Aortic smooth muscle cell (primary cell): ENCODE data around the gene BTRC. TPM values are rescaled to one million over a fixed set of nuclear protein-coding genes. Genes with fewer than 3 reads are reported as not detected.

Source experiments
- total RNA-seq: library from RNA; depleted of rRNA; stranded (reverse); fragments of >200 nt; gene quantifications from 2 replicates; pipeline ENCODE4 v1.2.3, GENCODE V29; 2014

BTRC gene
- 8.9 and 11.8 TPM in 2 replicates for total RNA-seq

DNA sequence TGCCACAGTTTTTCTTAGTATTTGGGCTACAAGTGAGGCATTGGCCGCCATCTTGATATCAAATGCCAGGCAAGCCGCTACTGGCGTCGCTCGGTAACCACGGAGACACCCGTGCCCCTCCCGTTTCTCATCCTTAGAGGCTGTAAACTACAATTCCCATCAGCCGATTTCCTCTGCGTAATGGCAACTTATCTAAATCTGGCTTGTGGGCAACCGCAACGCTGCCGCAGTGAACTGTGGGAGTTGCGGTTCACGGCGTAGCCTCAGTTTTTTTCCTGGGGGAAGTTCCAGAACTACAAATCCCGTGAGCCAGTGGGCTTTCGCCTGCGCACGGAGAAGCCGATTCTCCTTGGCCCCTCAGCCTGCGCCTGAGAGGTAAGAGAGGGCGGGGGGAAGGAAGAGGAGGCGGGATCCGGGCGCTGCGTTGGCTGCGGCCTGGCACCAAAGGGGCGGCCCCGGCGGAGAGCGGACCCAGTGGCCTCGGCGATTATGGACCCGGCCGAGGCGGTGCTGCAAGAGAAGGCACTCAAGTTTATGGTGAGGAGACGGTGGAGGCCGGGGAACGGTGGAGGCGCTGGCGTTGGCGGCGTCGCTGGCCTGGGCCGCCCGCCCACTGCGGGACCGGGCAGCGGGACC, at the start of gene BTRC:
Gene BTRC, plus strand, starts transcription at position 474 of the 636 bp plus-strand sequence. Its CDS starts 16 bp downstream, at position 490.

DNA sequence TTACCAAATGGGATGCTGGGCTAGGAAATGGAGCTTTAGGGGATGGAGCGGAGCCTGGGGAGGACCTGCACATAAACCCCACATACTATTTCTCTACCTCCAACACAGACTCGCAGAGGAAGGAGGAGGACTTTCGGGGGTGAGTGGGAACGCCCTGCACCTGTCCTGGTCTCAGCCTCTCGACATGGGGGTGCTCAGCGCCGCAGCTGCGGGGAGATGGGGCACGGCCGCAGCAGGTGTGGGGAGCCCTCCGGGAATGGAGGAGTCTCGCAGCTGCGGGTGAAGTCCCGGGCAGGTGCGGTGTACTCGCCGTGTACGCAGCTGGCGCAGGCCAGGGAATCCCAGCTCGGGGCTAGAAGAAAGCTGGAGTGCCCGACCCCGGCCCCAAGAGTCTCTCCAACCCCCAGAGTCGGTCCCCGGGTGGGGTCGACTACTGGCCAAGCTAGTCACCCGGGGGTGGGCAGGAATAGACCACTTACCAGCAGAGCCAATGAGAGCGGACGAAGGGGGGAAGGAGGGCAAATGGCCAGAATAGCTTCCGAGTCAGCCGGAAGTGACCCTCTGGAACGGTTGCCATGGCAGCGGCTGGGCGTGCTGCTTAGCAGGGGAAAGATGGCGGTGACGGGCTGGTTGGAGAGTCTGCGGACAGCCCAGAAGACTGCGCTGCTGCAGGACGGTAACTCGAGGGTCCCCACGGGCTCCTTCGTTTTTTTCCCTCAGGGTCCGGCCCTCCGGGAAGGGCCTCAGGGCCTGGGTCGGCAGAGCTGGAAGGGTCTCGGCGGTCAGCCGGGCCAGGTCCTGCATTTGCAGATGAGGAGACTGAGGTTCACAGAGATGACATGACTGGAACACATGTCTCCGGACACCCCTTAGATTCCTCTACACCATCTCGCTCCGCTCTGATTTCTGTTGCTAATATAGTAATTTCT, 234.0 kb downstream of the BTRC start, which contains the start of the genes DPCD and POLL:
Gene DPCD, plus strand, starts transcription at position 597 of the 929 bp plus-strand sequence. Its CDS starts 16 bp downstream, at position 613.
Gene POLL, minus strand, starts transcription at position 533 of the 929 bp plus-strand sequence. CDS start 897 bp downstream, outside the sequence.

Other genes with a start within 250 kb of the BTRC start
- gene TLX1, start 222.9 kb upstream of the BTRC start, total RNA-seq, result not detected in 2 replicates
- not detected in 2 replicates for gene LBX1, start 124.7 kb upstream of the BTRC start, total RNA-seq
- 6.3 and 8.6 TPM in 2 replicates for gene POLL, start 234.1 kb downstream of the BTRC start, total RNA-seq
- 56.3 and 67.4 TPM in 2 replicates for gene DPCD, start 234.2 kb downstream of the BTRC start, total RNA-seq